Measurements from ENCODE around the gene SLC9C1.

DNA sequence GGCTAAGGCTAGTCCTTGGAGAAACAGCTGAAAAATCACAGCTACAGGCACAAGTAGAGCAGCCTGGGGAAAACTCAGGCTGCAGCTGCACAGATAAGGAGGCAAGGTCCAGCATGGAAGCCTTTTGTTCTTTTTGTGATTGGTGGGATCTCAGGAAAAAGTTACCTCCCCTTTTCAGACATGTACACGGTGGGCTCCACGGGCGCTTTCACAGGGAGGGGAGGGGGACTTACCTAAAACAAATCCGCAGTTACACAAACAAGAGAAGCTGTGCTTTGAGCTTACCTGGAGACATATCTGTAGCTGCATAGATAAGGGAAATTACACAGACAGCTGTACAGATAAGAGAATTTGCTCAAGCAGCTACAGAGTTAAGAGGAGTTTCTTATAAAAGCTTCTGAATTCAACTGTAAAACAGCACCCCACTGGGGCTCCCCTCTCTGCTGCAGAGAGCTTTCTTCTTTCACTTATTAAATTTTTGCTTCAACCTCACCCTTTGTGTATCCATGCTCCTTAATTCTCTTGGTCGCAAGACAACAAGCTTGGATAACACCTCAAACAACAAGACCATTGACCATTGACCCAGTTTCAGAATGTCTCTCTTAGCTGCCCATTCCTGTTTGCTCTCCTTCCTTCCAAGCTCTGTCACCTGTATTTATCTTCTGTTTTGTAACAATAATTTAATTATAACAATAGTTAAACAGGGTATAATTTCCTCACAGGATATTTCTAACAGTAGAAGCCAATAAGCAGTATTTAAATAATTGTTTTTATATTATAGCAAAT lies 28.0 kb upstream of the SLC9C1 start:
- TF ChIP-seq POLR2AphosphoS5 (IDR thresholded peaks at IDR 0.05; ENCODE audit: low read depth, low read length) (no peak), EZH2phosphoT487 (IDR thresholded peaks at IDR 0.05; ENCODE audit: borderline replicate concordance) (no peak), CTCF (IDR thresholded peaks at IDR 0.05 in 2 of 3, conservative IDR thresholded peaks at IDR 0.05 in 1 of 3; ENCODE audit: borderline replicate concordance in 1 of 3, insufficient read depth in 1 of 3, low read depth in 2 of 3, low read length in 2 of 3) (no peak), SRF (IDR thresholded peaks at IDR 0.05; ENCODE audit: low read depth) (no peak), YY1 (IDR thresholded peaks at IDR 0.05; ENCODE audit: extremely low read depth, insufficient replicate concordance, low read depth, low read length) (no peak)

Data from HCT116 (cell line).